ENCODE data around the gene NLGN1.
"Not testable (repeated sequence)": the region's sequence is repeated elsewhere in the genome, so short reads cannot be mapped to it uniquely, and the experiment has no call there.

NLGN1 gene

DNA sequence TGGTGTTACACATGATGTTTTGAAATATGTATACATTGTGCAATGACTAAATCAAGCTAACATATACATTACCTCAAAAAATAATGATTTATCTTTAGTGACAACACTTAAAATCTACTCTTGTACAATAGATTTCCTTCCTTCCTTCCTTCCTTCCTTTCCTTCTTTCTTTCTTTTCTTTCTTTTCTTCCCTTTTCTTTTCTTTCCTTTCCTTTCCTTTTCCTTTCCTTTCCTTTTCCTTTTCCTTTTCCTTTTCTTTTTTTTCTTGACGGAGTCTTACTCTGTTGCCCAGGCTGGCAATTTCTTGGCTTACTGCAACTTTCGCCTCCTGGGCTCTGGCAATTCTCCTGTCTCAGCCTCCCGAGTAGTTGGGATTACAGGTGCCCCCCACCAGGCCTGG, 170.5 kb downstream of the NLGN1 start:
- DNase-seq: no peak

DNA sequence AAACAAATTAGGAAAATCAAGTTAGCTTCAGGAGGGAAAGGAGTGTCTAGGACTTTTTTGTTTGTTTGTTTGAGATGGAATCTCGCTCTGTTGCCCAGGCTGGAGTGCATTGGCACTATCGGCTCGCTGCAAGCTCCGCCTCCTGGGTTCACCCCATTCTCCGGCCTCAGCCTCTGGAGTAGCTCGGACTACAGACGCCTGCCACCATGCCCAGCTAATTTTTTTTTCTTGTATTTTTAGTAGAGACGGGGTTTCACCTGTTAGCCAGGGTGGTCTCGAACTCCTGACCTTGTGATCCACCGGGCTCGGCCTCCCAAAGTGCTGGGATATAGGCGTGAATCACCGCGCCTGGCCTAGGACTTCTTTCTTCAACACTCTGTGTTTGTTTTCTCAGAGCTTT, 171.1 kb downstream of the NLGN1 start:
- DNase-seq: no peak

DNA sequence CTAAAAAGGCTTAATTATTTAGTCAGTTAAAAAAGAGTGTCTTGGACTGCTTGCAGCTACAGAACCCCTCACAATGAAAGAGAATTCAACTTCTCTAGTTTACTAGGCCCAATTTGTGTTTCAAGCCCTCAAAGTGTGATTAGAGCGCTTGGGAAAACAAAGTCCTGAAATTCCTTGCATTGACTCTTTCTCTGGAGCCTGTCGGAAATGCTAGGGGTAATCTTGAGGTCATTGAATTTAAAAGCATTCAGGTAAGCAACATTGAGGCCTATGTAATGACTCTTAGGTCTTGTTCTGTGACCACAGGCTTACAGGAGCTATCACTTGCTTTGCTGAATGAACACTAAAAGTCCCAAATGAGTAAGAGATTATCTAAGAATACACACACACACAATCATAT, 186.0 kb downstream of the NLGN1 start:
- DNase-seq: no peak

DNA sequence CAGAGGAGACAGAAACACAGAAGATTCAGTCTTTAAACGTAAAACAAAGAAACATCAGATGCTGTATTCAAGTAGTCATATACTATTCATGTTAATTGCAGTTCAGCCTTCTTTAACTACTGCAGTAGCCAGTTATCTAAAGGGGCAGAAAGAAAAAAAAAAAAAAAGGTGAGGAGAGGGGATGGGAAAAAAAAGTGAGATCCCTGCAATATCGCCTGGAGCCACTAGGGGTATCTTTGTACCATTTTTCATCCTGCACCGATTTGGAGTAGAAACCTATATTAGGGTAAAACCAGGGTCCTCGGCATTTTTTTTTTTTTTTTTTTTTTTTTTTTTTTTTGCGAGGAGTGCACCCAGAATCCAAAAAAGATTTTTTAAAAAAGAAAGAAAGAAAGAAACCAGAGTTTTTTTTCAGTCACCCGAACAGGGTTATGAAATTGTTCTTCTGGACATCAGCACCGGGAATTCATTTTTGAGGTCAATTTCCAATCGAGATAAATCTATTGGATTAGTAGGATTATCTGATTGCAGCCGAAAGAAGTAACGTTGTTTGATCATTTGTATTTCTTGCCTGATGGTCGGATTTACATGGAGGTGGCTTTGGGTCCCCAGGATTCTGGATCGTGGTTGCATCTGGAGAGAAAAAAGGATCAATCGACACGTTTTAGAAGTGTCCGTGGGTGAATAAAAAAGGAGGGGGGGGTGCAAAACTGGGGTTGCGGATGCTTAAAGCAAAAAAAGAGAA, 186.7 kb downstream of the NLGN1 start:
- DNase-seq: no peak

DNA sequence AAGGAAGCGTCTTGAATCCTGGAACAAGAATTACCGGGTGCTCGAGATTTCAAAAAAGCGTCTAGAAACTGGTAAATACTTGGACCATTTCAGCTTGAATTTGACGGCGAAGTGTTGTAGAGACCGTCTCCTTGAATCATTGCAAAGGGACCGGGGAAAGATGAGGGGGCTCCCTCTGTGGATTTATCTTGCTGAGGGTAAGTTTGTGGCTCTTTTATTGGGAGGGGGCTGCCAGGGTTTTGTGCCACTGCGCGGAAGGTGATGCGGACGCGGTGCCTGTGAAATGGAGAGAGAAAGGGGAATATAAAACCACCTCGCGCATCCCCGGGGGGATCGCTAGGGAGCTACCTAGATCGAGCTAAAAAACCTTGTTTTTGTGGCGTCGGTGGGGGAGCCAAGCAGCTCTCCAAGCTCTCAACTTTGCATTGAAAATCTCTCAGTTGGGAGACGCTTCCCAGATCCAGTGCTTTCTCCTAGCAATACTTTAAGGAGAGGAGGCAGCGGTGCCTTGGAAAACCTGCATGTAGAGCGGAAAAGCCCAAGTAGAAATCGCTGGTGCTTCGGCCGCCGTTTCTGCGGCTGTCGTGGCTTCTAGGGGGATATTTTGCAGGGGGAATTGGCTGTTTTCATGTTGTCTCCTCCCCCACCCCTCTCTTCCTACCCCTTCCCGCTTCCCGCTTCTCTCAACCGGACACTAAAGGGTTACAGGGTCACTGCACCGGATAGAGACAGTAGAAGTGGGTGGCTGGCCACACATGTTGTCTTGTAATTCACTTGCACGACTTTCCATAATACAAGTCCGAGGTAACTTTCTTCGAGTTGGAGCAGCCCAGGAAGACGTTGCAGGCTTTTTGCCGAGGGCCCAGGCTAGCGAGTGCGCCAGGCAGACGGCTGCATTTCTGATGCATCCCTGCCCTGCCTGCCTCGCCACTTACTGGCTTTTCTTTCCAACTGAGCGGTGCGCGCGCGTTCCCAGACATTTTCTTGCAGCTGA, 187.6 kb downstream of the NLGN1 start:
- no peak for DNase-seq

DNA sequence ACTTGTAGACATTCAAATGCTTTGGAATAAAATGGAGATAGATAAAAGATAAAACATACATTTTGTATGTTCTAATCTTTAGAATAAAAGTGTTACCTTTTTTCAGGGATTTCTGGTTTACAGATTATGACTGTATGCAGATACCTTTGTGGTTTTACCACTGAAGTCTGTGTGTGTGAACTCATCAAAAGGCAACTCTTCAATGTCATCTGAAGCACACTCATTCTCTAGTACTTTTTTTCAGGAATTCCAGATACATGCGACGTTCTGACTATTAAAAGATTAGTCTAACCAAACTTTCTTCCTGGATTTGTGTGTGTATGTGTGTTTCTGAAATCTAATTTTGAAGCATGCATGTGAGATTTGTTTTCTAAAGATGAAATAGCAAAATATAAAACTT, 188.6 kb downstream of the NLGN1 start:
- DNase-seq: no peak

DNA sequence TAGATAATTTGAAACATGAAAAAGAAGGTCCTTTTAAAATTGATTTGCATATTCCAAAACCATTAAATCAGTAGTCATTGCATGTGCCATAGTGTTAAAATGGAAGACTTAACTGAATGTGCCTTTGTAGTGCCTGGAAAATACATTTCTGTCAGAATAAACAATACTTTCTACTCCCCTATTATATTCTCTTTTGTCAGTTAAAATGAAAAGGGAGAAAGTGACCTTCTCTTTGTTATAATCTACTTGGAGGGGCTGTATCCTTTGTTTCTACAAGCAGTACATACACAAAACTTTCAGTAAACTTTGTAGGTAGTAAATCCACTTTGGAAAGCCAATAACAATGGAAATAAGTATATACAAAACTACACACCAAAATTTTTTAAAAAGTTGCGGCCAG, 189.5 kb downstream of the NLGN1 start:
- no peak for DNase-seq

DNA sequence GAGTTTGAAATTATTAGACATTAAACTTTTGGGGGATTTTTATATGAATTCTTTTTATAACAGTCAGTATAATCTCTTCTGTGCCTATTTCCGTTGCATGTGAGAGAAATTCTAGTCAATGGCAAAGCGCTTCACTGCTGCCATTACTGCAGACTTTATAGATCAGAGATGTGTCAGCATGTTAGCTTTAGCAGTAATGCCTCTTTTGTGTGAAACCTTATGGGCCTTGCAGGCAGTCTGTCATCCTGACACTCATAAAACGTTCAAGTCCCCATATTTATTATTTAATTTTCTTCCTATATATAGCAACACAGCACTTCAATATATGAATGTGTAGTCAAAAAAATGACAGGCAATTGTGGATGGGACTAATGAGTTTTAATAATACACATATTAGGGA, 191.0 kb downstream of the NLGN1 start:
- no peak for DNase-seq

DNA sequence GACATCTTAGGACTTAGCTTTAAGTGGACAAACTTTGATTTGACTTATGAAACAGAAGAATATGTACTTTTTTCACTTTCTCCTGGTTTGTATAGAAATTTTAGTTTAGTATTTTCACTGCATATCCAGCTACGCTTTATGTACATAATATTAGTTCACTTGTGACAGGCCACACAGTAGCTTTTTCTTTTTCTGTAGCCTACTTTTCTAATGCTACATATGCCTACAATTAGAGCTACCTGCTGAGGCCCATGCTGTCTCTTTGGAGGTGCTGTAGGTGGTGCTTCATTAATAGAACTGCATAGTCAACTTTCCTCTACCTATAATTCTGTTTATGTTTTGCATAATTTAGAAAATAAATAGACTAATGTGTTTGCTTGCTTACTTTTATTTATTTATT, 191.6 kb downstream of the NLGN1 start:
- no peak for DNase-seq

DNA sequence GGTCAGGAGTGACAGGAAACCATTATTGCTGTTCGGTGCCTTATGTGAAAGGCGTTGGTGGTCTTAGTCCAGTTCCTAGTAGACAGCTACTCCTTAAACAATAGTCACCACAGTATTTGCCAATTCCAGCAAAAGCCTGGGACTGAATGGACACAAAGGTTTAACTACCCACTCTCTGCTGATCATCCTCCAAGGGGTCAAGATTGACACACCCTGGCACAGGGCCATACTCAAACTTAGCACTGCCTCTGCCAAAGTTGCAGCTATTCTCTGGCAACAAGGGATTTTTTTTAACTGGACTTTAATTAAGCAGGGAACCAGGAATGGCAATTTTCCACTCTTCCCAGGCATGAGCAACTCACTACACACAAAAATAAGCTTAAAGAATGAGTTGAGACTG, 193.9 kb downstream of the NLGN1 start:
- no peak for DNase-seq

DNA sequence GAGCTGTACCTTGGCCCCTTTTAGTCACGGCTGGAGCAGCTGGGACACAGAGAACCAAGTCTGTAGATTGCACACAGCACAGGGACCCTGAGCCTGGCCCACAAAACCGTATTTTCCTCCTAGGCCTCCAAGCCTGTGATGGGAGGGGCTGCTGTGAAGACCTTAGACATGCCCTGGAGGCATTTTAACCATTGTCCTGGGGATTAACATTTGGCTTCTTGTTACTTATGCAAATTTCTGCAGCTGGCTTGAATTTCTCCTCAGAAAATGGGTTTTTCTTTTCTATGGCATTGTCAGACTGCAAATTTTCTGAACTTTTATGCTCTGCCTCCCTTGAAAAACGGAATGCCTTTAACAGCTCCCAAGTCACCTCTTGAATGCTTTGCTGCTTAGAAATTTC, 197.3 kb downstream of the NLGN1 start:
- not testable (repeated sequence) for DNase-seq

DNA sequence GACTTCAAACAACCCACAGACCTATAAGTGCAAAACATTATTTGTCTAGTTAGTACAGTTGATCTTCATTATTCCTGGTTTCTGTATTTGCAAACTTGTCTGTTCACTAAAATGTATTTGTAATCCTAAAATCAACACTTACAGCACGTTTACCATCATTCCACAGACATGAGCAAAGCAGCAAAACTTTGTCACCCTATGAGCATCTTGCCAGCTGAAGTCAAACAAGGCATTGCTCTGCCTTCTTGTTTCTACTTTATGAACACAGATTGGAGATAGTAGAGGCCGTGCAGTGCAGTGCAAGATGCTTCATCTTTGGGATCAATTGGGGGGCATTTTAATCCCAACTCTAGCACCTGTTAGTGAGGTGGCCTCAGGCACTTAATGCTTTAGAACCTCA, 202.1 kb downstream of the NLGN1 start:
- DNase-seq: no peak

DNA sequence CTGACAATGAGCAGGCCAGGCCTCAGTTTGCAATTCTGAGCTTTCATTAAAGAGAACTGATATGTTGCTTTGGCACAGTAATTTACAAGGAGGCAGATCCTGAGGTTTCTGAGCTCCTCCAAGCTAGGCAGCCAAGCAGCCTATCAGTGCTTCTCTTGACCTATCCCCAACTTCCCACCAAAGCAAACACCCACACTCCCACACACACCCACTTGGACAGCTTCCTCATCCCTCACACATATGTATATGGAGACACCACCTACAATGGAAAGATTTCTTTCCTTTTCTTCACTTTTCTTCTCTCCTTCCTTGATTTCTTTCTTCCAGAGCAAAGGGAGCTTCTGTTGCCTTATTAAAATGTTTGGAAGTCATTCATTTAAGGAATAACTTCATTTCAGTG, 217.0 kb downstream of the NLGN1 start:
- no peak for DNase-seq

DNA sequence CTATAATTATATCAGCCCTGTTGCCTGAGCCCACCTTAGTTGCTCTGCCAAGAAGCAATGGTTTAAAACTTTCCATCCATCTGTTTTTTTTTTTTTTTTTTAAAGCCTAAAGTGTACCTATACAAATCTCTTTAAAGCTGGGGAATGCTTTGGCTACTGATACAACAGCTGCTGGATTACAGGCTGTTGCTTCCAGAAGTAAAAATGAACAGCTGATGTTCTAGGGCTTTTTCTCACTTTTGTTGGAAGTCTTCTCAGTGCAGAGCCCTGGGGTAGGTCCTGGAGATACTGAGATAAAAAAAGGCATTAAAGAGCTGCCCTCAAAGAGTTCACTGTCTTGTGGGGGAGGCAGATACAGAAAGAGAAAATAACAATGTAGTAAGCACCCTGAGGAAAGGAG, 218.1 kb downstream of the NLGN1 start:
- DNase-seq: no peak

DNA sequence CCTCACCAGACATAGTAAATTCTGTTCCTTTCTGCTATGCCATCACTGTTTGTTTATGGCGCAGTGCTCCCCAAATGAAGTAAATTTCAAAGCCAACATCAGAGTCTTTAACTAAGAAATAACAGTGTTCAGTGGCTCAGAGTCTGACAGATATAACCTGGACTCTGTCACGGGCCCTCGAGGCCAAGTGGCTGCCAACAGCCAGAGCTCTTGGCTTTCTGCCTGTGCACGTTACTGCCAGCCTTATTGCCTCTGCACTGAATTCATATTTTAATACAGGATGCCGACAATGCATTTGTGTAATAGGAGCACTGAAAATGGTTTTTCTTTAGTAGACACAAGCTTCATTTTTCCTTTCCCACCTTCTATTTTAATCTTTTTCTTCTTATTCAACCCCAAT, 219.9 kb downstream of the NLGN1 start:
- DNase-seq: no peak

DNA sequence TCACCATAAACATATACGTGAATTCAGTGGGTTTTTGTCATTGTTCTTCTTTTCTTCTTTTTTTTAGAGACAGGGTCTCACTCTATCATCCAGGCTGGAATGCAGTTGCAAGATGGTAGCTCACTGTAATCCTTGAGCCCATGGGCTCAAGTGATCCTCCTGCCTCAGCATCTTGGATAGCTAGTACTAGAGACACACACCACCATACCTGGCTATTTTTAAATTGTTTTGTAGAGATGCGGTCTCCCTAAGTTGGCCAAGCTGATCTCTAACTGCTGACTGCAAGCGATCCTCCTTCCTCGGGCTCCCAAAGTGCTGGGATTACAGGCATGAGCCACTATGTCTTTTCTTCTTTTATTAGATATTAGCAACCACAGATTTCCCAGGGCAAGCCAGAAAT, 220.6 kb downstream of the NLGN1 start:
- DNase-seq: no peak

DNA sequence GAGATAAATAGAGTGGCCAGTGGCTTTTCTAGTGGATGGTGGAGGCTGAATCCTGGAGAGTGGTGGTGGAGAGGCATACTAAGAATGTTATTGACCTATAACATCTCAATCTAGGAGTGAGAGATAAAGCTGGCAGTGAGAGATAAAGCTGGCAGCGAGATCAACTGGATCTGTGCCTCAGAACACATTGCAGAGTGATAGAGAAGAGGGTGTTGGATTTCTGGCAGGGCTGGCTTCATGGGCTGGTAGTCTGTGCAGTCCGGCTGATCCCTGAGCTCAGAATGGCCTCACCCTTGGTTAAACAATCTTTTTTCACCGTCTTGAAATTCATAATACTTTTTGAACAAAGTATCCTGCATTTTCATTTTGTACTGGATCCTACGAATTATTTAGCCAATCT, 221.2 kb downstream of the NLGN1 start:
- DNase-seq: no peak

DNA sequence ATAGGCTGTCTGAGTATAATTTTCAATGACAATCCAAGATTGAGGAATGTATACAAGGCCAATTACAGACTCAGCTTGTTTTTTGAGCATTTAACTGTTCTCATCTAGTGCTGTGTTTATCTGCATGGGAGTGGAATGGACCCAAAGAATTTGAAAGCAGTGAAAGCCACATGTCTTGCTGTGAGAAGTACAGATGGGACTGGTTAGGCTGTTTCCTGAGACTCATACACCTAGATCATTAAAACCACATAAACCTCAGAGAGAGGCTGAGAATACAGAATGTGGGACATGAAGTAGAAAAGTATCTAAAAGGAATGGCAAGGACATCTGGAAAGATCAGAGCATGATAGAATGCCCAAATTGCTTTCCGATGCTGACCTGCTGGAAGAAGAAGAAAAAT, 224.6 kb downstream of the NLGN1 start:
- no peak for DNase-seq

DNA sequence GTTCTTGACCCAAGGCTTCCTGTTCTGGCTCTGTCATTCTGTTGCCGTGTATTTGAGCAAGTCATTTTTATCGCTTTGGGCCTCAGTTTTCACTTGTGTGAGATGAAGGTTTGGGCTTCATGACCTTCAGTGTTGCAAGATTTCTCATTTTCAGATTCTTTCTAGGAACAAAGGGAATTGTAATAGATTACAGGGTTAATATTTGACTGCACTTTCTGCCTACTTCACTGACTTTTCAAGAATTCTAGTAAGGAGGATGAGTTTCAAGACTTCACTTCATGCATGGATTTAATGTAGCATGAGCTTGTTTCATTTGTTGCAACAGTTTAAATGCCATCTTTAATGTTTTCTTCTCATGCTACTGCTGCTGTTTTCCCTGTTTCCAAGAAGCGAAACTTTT, 226.5 kb downstream of the NLGN1 start:
- DNase-seq: no peak

DNA sequence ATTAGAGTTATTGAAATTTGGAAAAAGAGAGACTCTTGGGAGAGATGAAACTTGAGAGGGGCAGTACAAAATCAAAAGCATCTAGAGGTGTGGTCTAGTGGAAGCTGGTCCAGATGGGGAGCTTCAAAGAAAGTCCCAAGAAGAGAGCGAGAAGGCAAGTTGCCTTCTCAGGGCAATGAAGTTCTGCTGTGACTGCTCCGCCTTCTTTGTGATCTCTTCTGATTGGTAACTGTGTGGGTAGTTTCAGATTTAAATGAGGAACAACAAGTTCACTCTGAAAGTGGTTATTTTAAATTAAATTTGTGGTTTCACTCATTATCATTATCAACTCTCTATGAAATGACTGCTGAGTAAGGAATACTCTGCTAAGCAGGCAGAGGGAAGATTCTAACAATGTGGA, 233.3 kb downstream of the NLGN1 start:
- no peak for DNase-seq

DNA sequence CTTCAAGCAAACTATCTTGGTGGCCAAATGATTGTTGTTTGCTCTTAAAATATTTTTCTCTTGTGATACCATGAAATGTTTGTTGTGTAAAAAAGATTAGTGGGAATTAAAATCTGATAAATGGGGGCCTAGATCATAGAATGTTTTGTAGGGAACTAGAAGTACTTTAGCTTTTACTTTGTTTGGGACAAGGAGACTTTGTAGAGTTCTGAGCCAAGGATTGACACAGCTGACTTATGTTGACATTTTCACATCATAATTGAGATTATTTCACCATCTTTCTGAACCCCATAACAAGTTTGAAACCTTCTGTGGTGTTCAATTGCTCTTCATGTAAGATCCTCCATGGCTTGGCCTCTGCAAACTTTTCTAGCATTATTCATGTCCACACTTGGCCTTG, 235.4 kb downstream of the NLGN1 start:
- DNase-seq: no peak

DNA sequence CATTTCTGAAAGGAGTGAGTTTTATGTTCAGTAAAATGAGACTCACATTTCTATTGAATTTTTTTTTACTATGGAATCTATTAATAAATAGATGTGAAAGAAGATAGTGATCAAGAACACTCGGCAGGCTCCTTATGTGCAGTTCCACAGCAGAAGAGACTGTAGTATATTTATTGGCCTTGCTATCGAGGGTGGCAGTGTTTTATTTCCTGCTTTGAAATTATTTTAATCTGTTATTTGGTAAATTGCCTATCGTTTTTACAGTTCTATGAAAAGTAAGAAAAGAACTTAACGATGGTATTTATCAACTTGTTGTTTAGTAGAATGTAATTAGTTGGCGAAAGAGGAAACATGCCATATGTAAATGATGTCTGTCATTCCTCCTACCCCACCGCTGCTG, 238.3 kb downstream of the NLGN1 start:
- no peak for DNase-seq

DNA sequence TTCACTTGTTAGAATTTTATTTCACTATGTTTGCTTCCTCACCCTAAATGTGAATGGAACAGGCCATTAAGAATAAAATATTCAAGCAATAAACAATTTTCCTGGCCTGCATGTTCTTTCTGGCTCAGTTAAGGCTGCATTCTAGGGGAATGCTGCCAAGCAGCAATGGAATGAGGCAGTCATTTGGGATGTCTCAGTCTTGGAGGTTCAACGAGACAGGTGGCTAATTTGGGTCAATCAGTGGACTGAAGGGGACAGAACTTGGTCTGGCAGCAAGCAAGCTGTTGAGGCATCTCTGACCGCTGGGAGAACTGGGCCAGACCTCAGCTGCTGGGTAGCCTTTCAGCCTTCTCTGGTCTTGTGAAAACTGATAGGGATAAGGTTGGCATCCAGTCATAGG, 241.6 kb downstream of the NLGN1 start:
- DNase-seq: no peak

DNA sequence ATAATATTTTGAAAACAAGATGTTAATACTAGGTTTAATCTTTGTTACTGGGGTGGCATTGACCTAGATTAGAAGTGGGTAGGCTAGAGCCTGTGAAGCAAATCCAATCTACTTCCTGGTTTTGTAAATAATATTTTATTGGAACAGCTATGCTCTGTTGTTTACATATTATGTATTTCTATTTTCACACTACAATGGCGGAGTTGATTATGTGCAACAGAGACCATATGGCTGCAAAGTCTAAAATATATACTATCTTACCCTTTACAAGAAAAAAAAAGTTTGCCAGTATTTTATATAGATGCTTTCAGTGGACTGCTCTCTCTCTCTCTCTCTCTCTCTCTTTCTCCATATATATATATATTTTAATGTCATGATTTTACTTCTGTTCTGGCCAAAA, 244.2 kb downstream of the NLGN1 start:
- DNase-seq: no peak
